H9 (cell line): Measurements from ENCODE around the gene SVOP. TPM values are rescaled to one million over a fixed set of nuclear protein-coding genes. Genes with fewer than 3 reads are reported as not detected.

Source experiments
- DNase-seq: peaks from one replicate; pipeline ENCODE4 v3.0.0-alpha.2; 2017
- H2AFZ ChIP-seq: one replicate; pipeline ENCODE4 v1.6.1; 2013; ENCODE audit warnings: mild to moderate bottlenecking, low read length, control low read depth, moderate library complexity
- H2AK5ac ChIP-seq: 2 replicates; pipeline ENCODE4 v1.6.1; 2013; ENCODE audit warnings: low read length, control low read depth, mixed read lengths; ENCODE audit not compliant: insufficient read length
- H2BK120ac ChIP-seq: one replicate; pipeline ENCODE4 v1.6.1; 2013; ENCODE audit warnings: low read depth, mild to moderate bottlenecking, low read length, control low read depth, inconsistent platforms; ENCODE audit not compliant: poor library complexity, severe bottlenecking
- H2BK12ac ChIP-seq: 2 replicates; pipeline ENCODE4 v1.6.1; 2013; ENCODE audit warnings: low read length, control low read depth, mixed read lengths, low read depth; ENCODE audit not compliant: insufficient read length
- H2BK15ac ChIP-seq: 2 replicates; pipeline ENCODE4 v1.6.1; 2013; ENCODE audit warnings: low read depth, low read length, control low read depth
- H2BK20ac ChIP-seq: one replicate; pipeline ENCODE4 v1.6.1; 2013; ENCODE audit warnings: low read depth, mild to moderate bottlenecking, low read length, control low read depth, inconsistent platforms; ENCODE audit not compliant: poor library complexity, severe bottlenecking
- H2BK5ac ChIP-seq: 2 replicates; pipeline ENCODE4 v1.6.1; 2013; ENCODE audit warnings: low read length, control low read depth, mixed read lengths; ENCODE audit not compliant: insufficient read length
- H3K14ac ChIP-seq: 2 replicates; pipeline ENCODE4 v1.6.1; 2013; ENCODE audit warnings: low read length, control low read depth; ENCODE audit not compliant: insufficient read depth
- H3K18ac ChIP-seq: 2 replicates; pipeline ENCODE4 v1.6.1; 2013; ENCODE audit warnings: low read depth, mild to moderate bottlenecking, mixed read lengths, low read length, control low read depth; ENCODE audit not compliant: insufficient read length
- H3K23ac ChIP-seq: 2 replicates; pipeline ENCODE4 v1.6.1; 2013; ENCODE audit warnings: low read length, control low read depth, mixed read lengths, low read depth; ENCODE audit not compliant: insufficient read length
- H3K23me2 ChIP-seq: 2 replicates; pipeline ENCODE4 v1.6.1; 2013; ENCODE audit warnings: low read depth, mild to moderate bottlenecking, mixed read lengths, low read length, control low read depth; ENCODE audit not compliant: insufficient read length, poor library complexity, severe bottlenecking
- H3K27ac ChIP-seq: 2 replicates; pipeline ENCODE4 v1.5.1; 2013; ENCODE audit warnings: low read length, control low read depth, mixed read lengths, low read depth; ENCODE audit not compliant: insufficient read length
- H3K27me3 ChIP-seq: 2 replicates; pipeline ENCODE4 v1.6.1; 2013; ENCODE audit warnings: low read length, control low read depth, inconsistent platforms; ENCODE audit not compliant: insufficient read depth
- H3K4ac ChIP-seq: 2 replicates; pipeline ENCODE4 v1.6.1; 2013; ENCODE audit warnings: low read depth, mild to moderate bottlenecking, control low read depth, inconsistent platforms, low read length, moderate library complexity
- H3K4me1 ChIP-seq: 2 replicates; pipeline ENCODE4 v1.6.1; 2013; ENCODE audit warnings: low read length, control low read depth, inconsistent platforms; ENCODE audit not compliant: insufficient read depth
- H3K4me2 ChIP-seq: 2 replicates; pipeline ENCODE4 v1.6.1; 2013; ENCODE audit warnings: low read length, control low read depth, mixed read lengths; ENCODE audit not compliant: insufficient read length, insufficient read depth
- H3K56ac ChIP-seq: 2 replicates; pipeline ENCODE4 v1.6.1; 2013; ENCODE audit warnings: low read depth, mild to moderate bottlenecking, mixed read lengths, low read length, control low read depth; ENCODE audit not compliant: insufficient read length
- H3K79me1 ChIP-seq: 2 replicates; pipeline ENCODE4 v1.6.1; 2013; ENCODE audit warnings: low read depth, mild to moderate bottlenecking, moderate library complexity, low read length, control low read depth, inconsistent platforms; ENCODE audit not compliant: insufficient read depth, poor library complexity, severe bottlenecking
- H3K79me2 ChIP-seq: 2 replicates; pipeline ENCODE4 v1.6.1; 2013; ENCODE audit warnings: low read length, control low read depth, inconsistent platforms; ENCODE audit not compliant: insufficient read depth
- H3K9ac ChIP-seq: 2 replicates; pipeline ENCODE4 v1.6.1; 2013; ENCODE audit warnings: low read length, control low read depth, mixed read lengths; ENCODE audit not compliant: insufficient read length; ENCODE audit errors: extremely low read depth
- H3K9me3 ChIP-seq: one replicate; pipeline ENCODE4 v1.6.1; 2013; ENCODE audit warnings: low read depth, low read length, inconsistent platforms; ENCODE audit not compliant: control insufficient read depth
- H3T11ph ChIP-seq: one replicate; pipeline ENCODE4 v1.6.1; 2013; ENCODE audit warnings: mild to moderate bottlenecking, low read length, control low read depth, inconsistent platforms
- H4K20me1 ChIP-seq: one replicate; pipeline ENCODE4 v1.6.1; 2013; ENCODE audit not compliant: control insufficient read depth, insufficient read length, insufficient read depth
- H4K5ac ChIP-seq: 2 replicates; pipeline ENCODE4 v1.6.1; 2013; ENCODE audit warnings: low read depth, mild to moderate bottlenecking, mixed read lengths, low read length, control low read depth; ENCODE audit not compliant: insufficient read length
- H4K8ac ChIP-seq: replicated peaks from 2 replicates; pipeline ENCODE4 v1.6.1; 2013; ENCODE audit warnings: low read length, control low read depth, mixed read lengths, low read depth; ENCODE audit not compliant: insufficient read length
- H4K91ac ChIP-seq: 2 replicates; pipeline ENCODE4 v1.6.1; 2013; ENCODE audit warnings: low read depth, mild to moderate bottlenecking, moderate library complexity, mixed read lengths, low read length, control low read depth; ENCODE audit not compliant: insufficient read length
- H3K27ac Mint-ChIP-seq, 3 experiments: 2 replicates in 2 of 3; 3 replicates in 1 of 3; pipeline ENCODE4 v1.8.0; 2020 to 2021; ENCODE audit warnings: mixed read lengths in 3 of 3, mild to moderate bottlenecking in 1 of 3, moderate library complexity in 1 of 3
- H3K27me3 Mint-ChIP-seq: 2 replicates; pipeline ENCODE4 v1.8.0; 2021; ENCODE audit warnings: low read depth, mild to moderate bottlenecking, moderate library complexity, mixed read lengths
- H3K36me3 Mint-ChIP-seq, 3 experiments: 2 replicates in 2 of 3; 3 replicates in 1 of 3; pipeline ENCODE4 v1.8.0; 2020 to 2021; ENCODE audit warnings: low read depth in 3 of 3, mixed read lengths in 3 of 3; ENCODE audit not compliant: insufficient read depth in 1 of 3
- H3K4me1 Mint-ChIP-seq, 2 experiments: 2 replicates each; pipeline ENCODE4 v1.8.0; 2020; ENCODE audit warnings: mixed read lengths in 2 of 2
- H3K4me3 Mint-ChIP-seq, 2 experiments: 2 replicates in 1 of 2; 3 replicates in 1 of 2; pipeline ENCODE4 v1.8.0; 2020 to 2021; ENCODE audit warnings: mild to moderate bottlenecking in 2 of 2, mixed read lengths in 2 of 2, moderate library complexity in 1 of 2
- H3K9me3 Mint-ChIP-seq, 2 experiments: 2 replicates in 1 of 2; 3 replicates in 1 of 2; pipeline ENCODE4 v1.8.0; 2020; ENCODE audit warnings: mild to moderate bottlenecking in 2 of 2, mixed read lengths in 2 of 2, moderate library complexity in 1 of 2
- WGBS: extraction: QIAGEN DNeasy Blood & Tissue Kit; methylation state at CpG from one replicate; pipeline ENCODE4 v1.1.7; 2013; ENCODE audit warnings: missing lambda C conversion rate, low lambda C conversion rate, mixed read lengths; ENCODE audit not compliant: insufficient read length; ENCODE audit errors: extremely low coverage; 5-methylcytosine and 5-hydroxymethylcytosine counted together
- total RNA-seq: library from RNA; stranded (reverse); gene quantifications from 2 replicates; pipeline ENCODE4 v1.2.1, GENCODE V29; 2021
- TF ChIP-seq, protein P1 (sequence below): fragments of 200-600 bp; sonication (generic); conservative IDR thresholded peaks from 3 replicates; pipeline ENCODE4 v1.8.0; 2021; ENCODE audit warnings: antibody characterized with exemption, mild to moderate bottlenecking

SVOP gene
- total RNA-seq, 1 experiment from 2014 or later = 0.15 TPM

GRCh38 chr12:108930155-108930554, 90.7 kb downstream of the SVOP start:
- Histone ChIP-seq H3K4ac (no peak overlapping the region), H2AFZ (no peak overlapping the region), H2BK120ac (no peak overlapping the region), H3K79me2 (no peaks in the 10 kb centered on the region), H4K8ac (no peak overlapping the region), H3K4me1 (no peaks in the 10 kb centered on the region; the same call in 1 of the 2 replicates), H3K27me3 (no peaks in the 10 kb centered on the region), H3K9me3 (no peaks in the 10 kb centered on the region), H2BK12ac (no peak overlapping the region), H3K4me2 (no peak overlapping the region), H2BK5ac (no peak overlapping the region), H4K5ac (no peak overlapping the region), H3K23me2 (no peaks in the 10 kb centered on the region), H3K23ac (no peak overlapping the region), H4K91ac (no peak overlapping the region), H2BK20ac (no peak overlapping the region), H3K56ac (no peak overlapping the region), H2BK15ac (no peak overlapping the region), H3K14ac (no peak overlapping the region), H3T11ph (no peak overlapping the region), H2AK5ac (no peak overlapping the region), H3K18ac (no peak overlapping the region), H3K9ac (no peak overlapping the region), H3K79me1 (no peaks in the 10 kb centered on the region), H3K27ac (no peak overlapping the region), H4K20me1 (no peaks in the 10 kb centered on the region)
- TF ChIP-seq, protein P1, sequence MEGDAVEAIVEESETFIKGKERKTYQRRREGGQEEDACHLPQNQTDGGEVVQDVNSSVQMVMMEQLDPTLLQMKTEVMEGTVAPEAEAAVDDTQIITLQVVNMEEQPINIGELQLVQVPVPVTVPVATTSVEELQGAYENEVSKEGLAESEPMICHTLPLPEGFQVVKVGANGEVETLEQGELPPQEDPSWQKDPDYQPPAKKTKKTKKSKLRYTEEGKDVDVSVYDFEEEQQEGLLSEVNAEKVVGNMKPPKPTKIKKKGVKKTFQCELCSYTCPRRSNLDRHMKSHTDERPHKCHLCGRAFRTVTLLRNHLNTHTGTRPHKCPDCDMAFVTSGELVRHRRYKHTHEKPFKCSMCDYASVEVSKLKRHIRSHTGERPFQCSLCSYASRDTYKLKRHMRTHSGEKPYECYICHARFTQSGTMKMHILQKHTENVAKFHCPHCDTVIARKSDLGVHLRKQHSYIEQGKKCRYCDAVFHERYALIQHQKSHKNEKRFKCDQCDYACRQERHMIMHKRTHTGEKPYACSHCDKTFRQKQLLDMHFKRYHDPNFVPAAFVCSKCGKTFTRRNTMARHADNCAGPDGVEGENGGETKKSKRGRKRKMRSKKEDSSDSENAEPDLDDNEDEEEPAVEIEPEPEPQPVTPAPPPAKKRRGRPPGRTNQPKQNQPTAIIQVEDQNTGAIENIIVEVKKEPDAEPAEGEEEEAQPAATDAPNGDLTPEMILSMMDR = no peak
- H3K4me3 Mint-ChIP-seq = no peak overlapping the region
- no peaks in the 10 kb centered on the region for H3K36me3 Mint-ChIP-seq
- no CpG with 5 or more reads among the region's 5 CpGs for WGBS
- H3K4me1 Mint-ChIP-seq = peaks cover 8% of the 10 kb centered on the region in 2 experiments
- peaks cover 5% of the 10 kb centered on the region for H3K27me3 Mint-ChIP-seq
- no peak for DNase-seq
- no peak overlapping the region for H3K27ac Mint-ChIP-seq
- peaks cover 2 to 4% of the 10 kb centered on the region in 2 experiments; a peak in 2 of 5 replicates for H3K9me3 Mint-ChIP-seq
